Hematopoietic multipotent progenitor cell (in vitro differentiated cells): ENCODE measurements around the gene CTH. TPM values are rescaled to one million over a fixed set of nuclear protein-coding genes. Genes with fewer than 3 reads are reported as not detected.

Source experiments
- small RNA-seq: library from RNA; depleted of rRNA; stranded (forward); fragments of <200 nt; gene quantifications from one replicate; pipeline ENCODE3, GENCODE V24; 2012
- total RNA-seq: library from RNA; depleted of rRNA; stranded (reverse); fragments of >200 nt; gene quantifications from one replicate; pipeline ENCODE4 v1.2.3, GENCODE V29; 2012

The CTH gene
- total RNA-seq, 1 donor = 3.0 TPM

Small RNA genes lying within 50 kb of the gene (small RNA-seq; reads per million reads assigned to genes)
- gene RF00017 = not detected

Other genes starting within 250 kb of the CTH start
- 6.7 TPM for gene LRRC40, start 205.7 kb upstream of the CTH start, total RNA-seq
- gene SRSF11, start 189.9 kb upstream of the CTH start, total RNA-seq = 157 TPM
- gene ANKRD13C, start 56.5 kb upstream of the CTH start, total RNA-seq = 17.8 TPM